ENCODE measurements around the gene MOSPD3. TPM values are rescaled to one million over a fixed set of nuclear protein-coding genes. Genes with fewer than 3 reads are reported as not detected.

MOSPD3 gene
- total RNA-seq, 1 experiment from 2014 or later = 16.7 TPM

DNA sequence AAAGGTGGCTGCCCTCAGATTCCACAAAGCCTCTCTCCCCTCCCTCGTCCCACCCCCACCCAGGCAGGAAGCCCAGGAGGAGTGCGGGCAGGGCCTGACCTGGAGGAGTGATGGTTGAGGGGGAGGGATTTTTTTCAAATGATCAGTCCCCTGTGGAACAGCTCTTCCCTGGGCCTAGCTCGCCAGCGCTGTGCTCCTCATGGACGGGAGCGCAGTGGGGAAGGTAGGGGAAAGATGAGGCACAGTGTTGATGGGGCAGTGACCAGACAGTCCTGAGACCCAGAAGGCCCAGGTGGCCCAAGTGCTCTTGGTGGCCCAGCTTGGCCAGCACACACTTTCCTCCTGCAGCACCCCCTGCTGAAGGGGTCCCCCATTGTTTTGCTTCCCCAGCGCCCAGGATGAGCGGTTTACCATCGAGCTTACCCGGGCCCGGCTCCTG, 47.2 kb upstream of the MOSPD3 start:
- Histone ChIP-seq H4K8ac (replicated peaks; ENCODE audit: insufficient read length, low read depth, low read length) (no peak overlapping the region), H3K14ac (ENCODE audit: insufficient read depth, low read length) (no peak overlapping the region), H3K23ac (ENCODE audit: insufficient read length, low read depth, low read length) (no peak overlapping the region), H2AK5ac (ENCODE audit: insufficient read length, low read length) (no peak overlapping the region), H2BK15ac (ENCODE audit: low read depth, low read length) (no peak overlapping the region), H4K5ac (ENCODE audit: insufficient read length, low read depth, low read length) (no peak overlapping the region), H2BK120ac (ENCODE audit: low read depth, low read length, poor library complexity, severe bottlenecking) (no peak overlapping the region), H3K23me2 (ENCODE audit: insufficient read length, low read depth, low read length, poor library complexity, severe bottlenecking) (peaks cover 7% of the 10 kb centered on the region), H2AFZ (ENCODE audit: low read length) (no peak overlapping the region), H4K91ac (ENCODE audit: insufficient read length, low read depth, low read length) (no peak overlapping the region), H3K4ac (ENCODE audit: low read depth, low read length) (no peak overlapping the region), H3K79me1 (ENCODE audit: insufficient read depth, low read depth, low read length, poor library complexity, severe bottlenecking) (no peaks in the 10 kb centered on the region), H3K9ac (ENCODE audit: extremely low read depth, insufficient read length, low read length) (no peak overlapping the region), H3T11ph (ENCODE audit: low read length) (no peak overlapping the region), H2BK20ac (ENCODE audit: low read depth, low read length, poor library complexity, severe bottlenecking) (no peak overlapping the region), H3K79me2 (ENCODE audit: insufficient read depth, low read length) (no peaks in the 10 kb centered on the region), H3K9me3 (ENCODE audit: control insufficient read depth, low read depth, low read length) (no peaks in the 10 kb centered on the region), H3K4me2 (ENCODE audit: insufficient read depth, insufficient read length, low read length) (no peak overlapping the region), H3K4me1 (ENCODE audit: insufficient read depth, low read length) (peaks cover 4% of the 10 kb centered on the region; the same call in 1 of the 2 replicates), H3K18ac (ENCODE audit: insufficient read length, low read depth, low read length) (no peak overlapping the region), H4K20me1 (ENCODE audit: control insufficient read depth, insufficient read depth, insufficient read length) (no peaks in the 10 kb centered on the region), H3K27me3 (ENCODE audit: insufficient read depth, low read length) (no peaks in the 10 kb centered on the region), H2BK5ac (ENCODE audit: insufficient read length, low read length) (no peak overlapping the region), H3K27ac (ENCODE audit: insufficient read length, low read depth, low read length) (no peak overlapping the region), H2BK12ac (ENCODE audit: insufficient read length, low read depth, low read length) (no peak overlapping the region), H3K56ac (ENCODE audit: insufficient read length, low read depth, low read length) (no peak overlapping the region)
- DNase-seq = no peak
- no CpG with 5 or more reads among the region's 11 CpGs for WGBS (ENCODE audit: extremely low coverage, insufficient read length, low lambda C conversion rate)
- TF ChIP-seq, protein P1, sequence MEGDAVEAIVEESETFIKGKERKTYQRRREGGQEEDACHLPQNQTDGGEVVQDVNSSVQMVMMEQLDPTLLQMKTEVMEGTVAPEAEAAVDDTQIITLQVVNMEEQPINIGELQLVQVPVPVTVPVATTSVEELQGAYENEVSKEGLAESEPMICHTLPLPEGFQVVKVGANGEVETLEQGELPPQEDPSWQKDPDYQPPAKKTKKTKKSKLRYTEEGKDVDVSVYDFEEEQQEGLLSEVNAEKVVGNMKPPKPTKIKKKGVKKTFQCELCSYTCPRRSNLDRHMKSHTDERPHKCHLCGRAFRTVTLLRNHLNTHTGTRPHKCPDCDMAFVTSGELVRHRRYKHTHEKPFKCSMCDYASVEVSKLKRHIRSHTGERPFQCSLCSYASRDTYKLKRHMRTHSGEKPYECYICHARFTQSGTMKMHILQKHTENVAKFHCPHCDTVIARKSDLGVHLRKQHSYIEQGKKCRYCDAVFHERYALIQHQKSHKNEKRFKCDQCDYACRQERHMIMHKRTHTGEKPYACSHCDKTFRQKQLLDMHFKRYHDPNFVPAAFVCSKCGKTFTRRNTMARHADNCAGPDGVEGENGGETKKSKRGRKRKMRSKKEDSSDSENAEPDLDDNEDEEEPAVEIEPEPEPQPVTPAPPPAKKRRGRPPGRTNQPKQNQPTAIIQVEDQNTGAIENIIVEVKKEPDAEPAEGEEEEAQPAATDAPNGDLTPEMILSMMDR (conservative IDR thresholded peaks at IDR 0.05) = no peak
- Mint-ChIP-seq H3K27ac (no peak overlapping the region), H3K36me3 (ENCODE audit: insufficient read depth in 1 of 3, low read depth in 3 of 3) (peaks cover 2 to 5% (median 4%) of the 10 kb centered on the region in 3 experiments; a peak in 3 of 7 replicates), H3K27me3 (ENCODE audit: low read depth) (no peaks in the 10 kb centered on the region), H3K9me3 (peaks cover 0 to 2% of the 10 kb centered on the region in 2 experiments; a peak in 1 of 5 replicates), H3K4me3 (no peak overlapping the region), H3K4me1 (peaks cover 18 to 24% of the 10 kb centered on the region in 2 experiments)
